Brain pericyte (primary cell): ENCODE data around the gene PITPNC1.
"Not testable (repeated sequence)": the region's sequence is repeated elsewhere in the genome, so short reads cannot be mapped to it uniquely, and the experiment has no call there.

Source experiments
- DNase-seq: peaks from one replicate; pipeline ENCODE4 v3.0.0-alpha.2; 2012; ENCODE audit warnings: low read depth, low spot score

PITPNC1 gene

GRCh38 chr17:67725373-67725791 lies 348.3 kb downstream of the PITPNC1 start:
- DNase-seq: no peak

- DNase-seq: no peak
Measured at GRCh38 chr17:67725807-67726206, 348.7 kb downstream of the PITPNC1 start.

DNA sequence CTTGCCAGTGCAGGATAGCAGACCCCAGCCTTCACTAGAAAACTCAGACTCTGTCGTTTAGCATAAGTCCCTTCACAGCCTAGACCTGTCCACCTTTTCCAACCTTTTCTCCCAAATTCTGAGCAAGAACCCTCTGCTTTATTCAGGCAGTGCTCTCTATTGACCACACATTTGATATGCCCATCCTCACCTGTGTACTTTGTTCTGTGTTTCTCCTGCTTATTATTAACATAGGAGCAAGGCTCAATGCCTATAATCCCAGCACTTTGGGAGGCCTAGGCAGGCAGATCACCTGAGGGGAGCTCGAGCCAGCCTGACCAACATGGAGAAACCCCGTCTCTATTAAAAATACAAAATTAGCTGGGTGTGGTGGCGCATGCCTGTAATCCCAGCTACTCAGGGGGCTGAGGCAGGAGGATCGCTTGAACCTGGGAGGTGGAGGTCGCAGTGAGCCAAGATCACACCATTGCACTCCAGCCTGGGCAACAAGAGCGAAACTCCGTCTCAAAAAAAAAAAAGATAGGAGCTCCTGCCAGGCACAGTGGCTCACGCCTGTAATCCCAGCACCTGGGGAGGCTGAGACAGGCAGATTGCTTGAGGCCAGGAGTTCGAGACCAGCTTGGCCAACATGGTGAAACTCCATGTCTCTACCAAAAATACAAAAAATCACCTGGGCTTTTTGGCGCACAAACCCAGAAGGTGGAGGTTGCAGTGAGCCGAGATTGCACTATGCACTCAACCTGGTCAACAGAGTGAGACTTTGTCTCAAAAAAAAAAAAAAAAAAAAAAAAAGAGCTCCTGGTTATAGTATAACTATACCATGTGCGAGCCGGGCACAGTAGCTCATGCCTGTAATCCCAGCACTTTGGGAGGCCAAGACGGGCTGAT lies 350.3 kb downstream of the PITPNC1 start:
- DNase-seq: not testable (repeated sequence)

GRCh38 chr17:67729903-67730302 lies 352.8 kb downstream of the PITPNC1 start:
- DNase-seq: no peak

- no peak for DNase-seq
Measured at GRCh38 chr17:67730731-67731130, 353.6 kb downstream of the PITPNC1 start.

GRCh38 chr17:67733449-67733848 lies 356.4 kb downstream of the PITPNC1 start:
- DNase-seq: no peak

- no peak for DNase-seq
Measured at GRCh38 chr17:67737145-67737544, 360.1 kb downstream of the PITPNC1 start.

DNA sequence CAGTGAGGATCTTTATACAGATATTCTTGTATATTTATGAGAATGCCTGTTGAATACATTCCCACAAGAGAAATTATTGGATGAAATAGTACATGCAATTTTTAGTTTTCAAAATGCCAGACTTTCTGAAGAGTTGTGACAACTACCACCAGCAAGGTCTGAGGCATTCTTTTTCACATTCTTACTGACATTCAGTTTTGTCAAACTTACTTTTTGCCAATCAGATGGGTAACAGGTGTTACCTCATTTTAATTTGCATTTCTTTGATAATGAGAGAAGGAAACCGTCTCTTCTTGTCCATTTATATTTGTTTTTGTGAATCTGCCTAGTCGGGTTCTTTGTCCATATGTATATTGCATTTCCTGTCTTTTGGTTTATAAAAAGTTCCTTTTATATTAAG lies 364.9 kb downstream of the PITPNC1 start:
- DNase-seq: no peak
